HEK293 (cell line): Measurements from ENCODE around the gene PLPPR4.

Source experiments
- CTCF ChIA-PET: fragments of 350-600 bp; formaldehyde crosslinking; extraction: SDS; loops from one replicate; lab custom pipeline; 2021; ENCODE audit warnings: antibody characterized with exemption; lab: Yijun Ruan, JAX
- POLR2A ChIA-PET: fragments of 300-600 bp; formaldehyde crosslinking; extraction: SDS; loops from one replicate; lab custom pipeline; 2020; ENCODE audit warnings: antibody characterized with exemption, inconsistent platforms; lab: Yijun Ruan, JAX
- H3K27ac ChIP-seq: fragments of 200-500 bp; sonication (Bioruptor generic); 2 replicates; pipeline ENCODE4 v1.5.1; 2014; ENCODE audit warnings: low read depth, low read length, control low read depth, inconsistent platforms; ENCODE audit errors: extremely low read depth
- H3K36me3 ChIP-seq, 2 experiments: fragments of 200-500 bp in 1 of 2; sonication (Bioruptor generic) in 1 of 2; 1 replicate in 1 of 2; 2 replicates in 1 of 2; pipeline ENCODE4 v1.5.1; 2014 to 2017; ENCODE audit warnings: inconsistent platforms in 2 of 2, low read length in 2 of 2; ENCODE audit not compliant: control insufficient read depth in 2 of 2, insufficient read depth in 1 of 2
- H3K4me1 ChIP-seq: fragments of 200-500 bp; sonication (Bioruptor generic); 2 replicates; pipeline ENCODE4 v1.5.1; 2014; ENCODE audit warnings: mild to moderate bottlenecking, low read length, inconsistent platforms; ENCODE audit not compliant: control insufficient read depth, insufficient read depth
- H3K4me3 ChIP-seq: 2 replicates; pipeline ENCODE4 v1.5.1; 2011; ENCODE audit warnings: low read depth, mild to moderate bottlenecking, control low read depth, low read length, moderate library complexity
- H3K9me3 ChIP-seq: fragments of 200-500 bp; sonication (Bioruptor generic); 2 replicates; pipeline ENCODE4 v1.5.1; 2014; ENCODE audit warnings: low read depth, low read length, inconsistent platforms; ENCODE audit not compliant: control insufficient read depth, insufficient read depth
- GLI4 ChIP-seq: fragments of 450-650 bp; formaldehyde crosslinking; IDR thresholded peaks from 2 replicates; pipeline ENCODE4 v1.5.1; 2016; ENCODE audit warnings: missing biosample characterization, missing genetic modification characterization
- SP2 ChIP-seq: fragments of 450-650 bp; formaldehyde crosslinking; IDR thresholded peaks from 2 replicates; pipeline ENCODE4 v1.5.1; 2016; ENCODE audit warnings: missing biosample characterization, missing genetic modification characterization
- YY1 ChIP-seq: fragments of 450-650 bp; formaldehyde crosslinking; IDR thresholded peaks from 2 replicates; pipeline ENCODE4 v1.5.1; 2018; ENCODE audit warnings: missing biosample characterization, missing genetic modification characterization
- ZFHX2 ChIP-seq: fragments of 450-650 bp; formaldehyde crosslinking; conservative IDR thresholded peaks from 2 replicates; pipeline ENCODE4 v1.5.1; 2016; ENCODE audit warnings: missing biosample characterization, missing genetic modification characterization
- ZFP3 ChIP-seq: fragments of 450-650 bp; formaldehyde crosslinking; IDR thresholded peaks from 2 replicates; pipeline ENCODE4 v1.5.1; 2016; ENCODE audit warnings: low read depth, missing biosample characterization, missing genetic modification characterization
- ZIC2 ChIP-seq: fragments of 450-650 bp; formaldehyde crosslinking; IDR thresholded peaks from 2 replicates; pipeline ENCODE4 v1.5.1; 2016; ENCODE audit warnings: missing biosample characterization, missing genetic modification characterization
- ZNF133 ChIP-seq: fragments of 450-650 bp; formaldehyde crosslinking; IDR thresholded peaks from 2 replicates; pipeline ENCODE4 v1.5.1; 2016; ENCODE audit warnings: missing biosample characterization, missing genetic modification characterization
- ZNF280D ChIP-seq: fragments of 450-650 bp; formaldehyde crosslinking; IDR thresholded peaks from 2 replicates; pipeline ENCODE4 v1.5.1; 2016; ENCODE audit warnings: missing biosample characterization, missing genetic modification characterization
- ZNF324 ChIP-seq: fragments of 450-650 bp; formaldehyde crosslinking; IDR thresholded peaks from 2 replicates; pipeline ENCODE4 v1.5.1; 2016; ENCODE audit warnings: missing biosample characterization, missing genetic modification characterization
- ZNF341 ChIP-seq: fragments of 450-650 bp; formaldehyde crosslinking; IDR thresholded peaks from 2 replicates; pipeline ENCODE4; 2016; ENCODE audit warnings: low read depth, missing biosample characterization, missing genetic modification characterization
- ZNF350 ChIP-seq: fragments of 450-650 bp; formaldehyde crosslinking; IDR thresholded peaks from 2 replicates; pipeline ENCODE4 v1.5.0; 2017; ENCODE audit warnings: missing biosample characterization, mild to moderate bottlenecking, missing genetic modification characterization
- ZNF416 ChIP-seq: fragments of 450-650 bp; formaldehyde crosslinking; IDR thresholded peaks from 2 replicates; pipeline ENCODE4 v1.5.1; 2016; ENCODE audit warnings: missing biosample characterization, missing genetic modification characterization
- ZNF501 ChIP-seq: fragments of 450-650 bp; formaldehyde crosslinking; IDR thresholded peaks from 2 replicates; pipeline ENCODE4 v1.5.1; 2016; ENCODE audit warnings: missing biosample characterization, missing genetic modification characterization
- ZNF610 ChIP-seq: fragments of 450-650 bp; formaldehyde crosslinking; IDR thresholded peaks from 2 replicates; pipeline ENCODE4 v1.5.1; 2016; ENCODE audit warnings: missing biosample characterization, missing genetic modification characterization, borderline replicate concordance
- ZNF624 ChIP-seq: fragments of 450-650 bp; formaldehyde crosslinking; IDR thresholded peaks from 2 replicates; pipeline ENCODE4 v1.5.1; 2017; ENCODE audit warnings: missing biosample characterization, missing genetic modification characterization
- ZNF785 ChIP-seq: fragments of 450-650 bp; formaldehyde crosslinking; IDR thresholded peaks from 2 replicates; pipeline ENCODE4 v1.5.1; 2016; ENCODE audit warnings: missing biosample characterization, missing genetic modification characterization
- ZSCAN23 ChIP-seq: fragments of 450-650 bp; formaldehyde crosslinking; IDR thresholded peaks from 2 replicates; pipeline ENCODE4 v1.5.1; 2016; ENCODE audit warnings: missing biosample characterization, missing genetic modification characterization
- TF ChIP-seq, protein P1 (sequence below): fragments of 450-650 bp; formaldehyde crosslinking; conservative IDR thresholded peaks from 2 replicates; pipeline ENCODE4 v1.5.1; 2016; ENCODE audit warnings: low read depth, missing biosample characterization, missing genetic modification characterization
- TF ChIP-seq, protein P2 (sequence below): fragments of 450-650 bp; formaldehyde crosslinking; IDR thresholded peaks from 2 replicates; pipeline ENCODE4 v1.5.1; 2016; ENCODE audit warnings: missing biosample characterization, missing genetic modification characterization
- TF ChIP-seq, protein P3 (sequence below): fragments of 450-650 bp; formaldehyde crosslinking; IDR thresholded peaks from 2 replicates; pipeline ENCODE4 v1.5.0; 2017; ENCODE audit warnings: missing biosample characterization, missing genetic modification characterization, borderline replicate concordance
- TF ChIP-seq, protein P4 (sequence below): fragments of 450-650 bp; IDR thresholded peaks from 2 replicates; pipeline ENCODE4 v1.5.1; 2018; ENCODE audit warnings: missing biosample characterization, missing genetic modification characterization

The PLPPR4 gene

DNA sequence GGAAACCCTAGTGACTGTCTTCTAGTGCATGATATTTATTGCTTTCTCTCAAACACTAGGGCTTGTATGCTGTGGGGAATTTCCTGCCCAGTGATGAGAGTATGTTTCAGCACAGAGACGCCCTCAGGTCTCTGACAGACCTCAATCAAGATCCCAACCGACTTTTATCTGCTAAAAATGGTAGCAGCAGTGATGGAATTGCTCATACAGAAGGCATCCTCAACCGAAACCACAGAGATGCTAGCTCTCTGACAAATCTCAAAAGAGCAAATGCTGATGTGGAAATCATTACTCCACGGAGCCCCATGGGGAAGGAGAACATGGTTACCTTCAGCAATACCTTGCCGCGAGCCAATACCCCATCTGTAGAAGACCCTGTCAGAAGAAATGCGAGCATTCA lies 41.3 kb downstream of the PLPPR4 start (continued):
- TF ChIP-seq, protein P1, sequence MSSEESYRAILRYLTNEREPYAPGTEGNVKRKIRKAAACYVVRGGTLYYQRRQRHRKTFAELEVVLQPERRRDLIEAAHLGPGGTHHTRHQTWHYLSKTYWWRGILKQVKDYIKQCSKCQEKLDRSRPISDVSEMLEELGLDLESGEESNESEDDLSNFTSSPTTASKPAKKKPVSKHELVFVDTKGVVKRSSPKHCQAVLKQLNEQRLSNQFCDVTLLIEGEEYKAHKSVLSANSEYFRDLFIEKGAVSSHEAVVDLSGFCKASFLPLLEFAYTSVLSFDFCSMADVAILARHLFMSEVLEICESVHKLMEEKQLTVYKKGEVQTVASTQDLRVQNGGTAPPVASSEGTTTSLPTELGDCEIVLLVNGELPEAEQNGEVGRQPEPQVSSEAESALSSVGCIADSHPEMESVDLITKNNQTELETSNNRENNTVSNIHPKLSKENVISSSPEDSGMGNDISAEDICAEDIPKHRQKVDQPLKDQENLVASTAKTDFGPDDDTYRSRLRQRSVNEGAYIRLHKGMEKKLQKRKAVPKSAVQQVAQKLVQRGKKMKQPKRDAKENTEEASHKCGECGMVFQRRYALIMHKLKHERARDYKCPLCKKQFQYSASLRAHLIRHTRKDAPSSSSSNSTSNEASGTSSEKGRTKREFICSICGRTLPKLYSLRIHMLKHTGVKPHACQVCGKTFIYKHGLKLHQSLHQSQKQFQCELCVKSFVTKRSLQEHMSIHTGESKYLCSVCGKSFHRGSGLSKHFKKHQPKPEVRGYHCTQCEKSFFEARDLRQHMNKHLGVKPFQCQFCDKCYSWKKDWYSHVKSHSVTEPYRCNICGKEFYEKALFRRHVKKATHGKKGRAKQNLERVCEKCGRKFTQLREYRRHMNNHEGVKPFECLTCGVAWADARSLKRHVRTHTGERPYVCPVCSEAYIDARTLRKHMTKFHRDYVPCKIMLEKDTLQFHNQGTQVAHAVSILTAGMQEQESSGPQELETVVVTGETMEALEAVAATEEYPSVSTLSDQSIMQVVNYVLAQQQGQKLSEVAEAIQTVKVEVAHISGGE = no peak
- no peak for TF ChIP-seq ZNF624
- TF ChIP-seq ZIC2 (tag by site-specific recombination) = no peak
- TF ChIP-seq ZNF280D (tag by site-specific recombination) = no peak
- TF ChIP-seq, all 188 proteins: peak for 0

DNA sequence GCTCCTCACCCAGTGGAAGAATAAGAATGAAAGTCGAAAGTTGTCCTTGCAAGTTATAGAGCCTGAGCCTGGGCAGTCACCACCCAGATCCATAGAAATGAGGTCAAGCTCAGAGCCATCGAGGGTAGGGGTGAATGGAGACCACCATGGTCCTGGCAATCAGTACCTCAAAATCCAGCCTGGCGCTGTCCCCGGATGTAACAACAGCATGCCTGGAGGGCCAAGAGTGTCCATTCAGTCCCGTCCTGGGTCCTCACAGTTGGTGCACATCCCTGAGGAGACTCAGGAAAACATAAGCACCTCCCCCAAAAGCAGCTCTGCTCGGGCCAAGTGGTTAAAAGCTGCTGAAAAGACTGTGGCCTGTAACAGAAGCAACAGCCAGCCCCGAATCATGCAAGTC lies 41.8 kb downstream of the PLPPR4 start:
- H3K27ac ChIP-seq = no peak overlapping the region
- CTCF ChIA-PET = interaction anchor here (0.6 to 0.7 kb wide), 2 partner anchors 221 to 437 kb away, joined by 3 read pairs; no protein-coding TSS in a partner anchor
- no peak for TF ChIP-seq GLI4
- TF ChIP-seq, protein P2, sequence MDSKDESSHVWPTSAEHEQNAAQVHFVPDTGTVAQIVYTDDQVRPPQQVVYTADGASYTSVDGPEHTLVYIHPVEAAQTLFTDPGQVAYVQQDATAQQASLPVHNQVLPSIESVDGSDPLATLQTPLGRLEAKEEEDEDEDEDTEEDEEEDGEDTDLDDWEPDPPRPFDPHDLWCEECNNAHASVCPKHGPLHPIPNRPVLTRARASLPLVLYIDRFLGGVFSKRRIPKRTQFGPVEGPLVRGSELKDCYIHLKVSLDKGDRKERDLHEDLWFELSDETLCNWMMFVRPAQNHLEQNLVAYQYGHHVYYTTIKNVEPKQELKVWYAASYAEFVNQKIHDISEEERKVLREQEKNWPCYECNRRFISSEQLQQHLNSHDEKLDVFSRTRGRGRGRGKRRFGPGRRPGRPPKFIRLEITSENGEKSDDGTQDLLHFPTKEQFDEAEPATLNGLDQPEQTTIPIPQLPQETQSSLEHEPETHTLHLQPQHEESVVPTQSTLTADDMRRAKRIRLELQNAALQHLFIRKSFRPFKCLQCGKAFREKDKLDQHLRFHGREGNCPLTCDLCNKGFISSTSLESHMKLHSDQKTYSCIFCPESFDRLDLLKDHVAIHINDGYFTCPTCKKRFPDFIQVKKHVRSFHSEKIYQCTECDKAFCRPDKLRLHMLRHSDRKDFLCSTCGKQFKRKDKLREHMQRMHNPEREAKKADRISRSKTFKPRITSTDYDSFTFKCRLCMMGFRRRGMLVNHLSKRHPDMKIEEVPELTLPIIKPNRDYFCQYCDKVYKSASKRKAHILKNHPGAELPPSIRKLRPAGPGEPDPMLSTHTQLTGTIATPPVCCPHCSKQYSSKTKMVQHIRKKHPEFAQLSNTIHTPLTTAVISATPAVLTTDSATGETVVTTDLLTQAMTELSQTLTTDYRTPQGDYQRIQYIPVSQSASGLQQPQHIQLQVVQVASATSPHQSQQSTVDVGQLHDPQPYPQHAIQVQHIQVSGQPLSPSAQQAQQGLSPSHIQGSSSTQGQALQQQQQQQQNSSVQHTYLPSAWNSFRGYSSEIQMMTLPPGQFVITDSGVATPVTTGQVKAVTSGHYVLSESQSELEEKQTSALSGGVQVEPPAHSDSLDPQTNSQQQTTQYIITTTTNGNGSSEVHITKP (tag by site-specific recombination) = no peak
- no peak for TF ChIP-seq ZSCAN23 (tag by site-specific recombination)
- TF ChIP-seq ZNF341 (tag by site-specific recombination) = no peak
- TF ChIP-seq SP2 (tag by site-specific recombination) = no peak
- no peak for TF ChIP-seq YY1 (tag by site-specific recombination)
- TF ChIP-seq ZNF350 = no peak
- no peak for TF ChIP-seq ZNF501 (tag by site-specific recombination)
- TF ChIP-seq ZNF785 (tag by site-specific recombination) = no peak
- no peak for TF ChIP-seq ZNF133 (tag by site-specific recombination)
- H3K36me3 ChIP-seq = no peaks in the 10 kb centered on the region
- POLR2A ChIA-PET = no interaction called here
- H3K4me3 ChIP-seq = no peak overlapping the region
- H3K9me3 ChIP-seq = no peaks in the 10 kb centered on the region
- no peaks in the 10 kb centered on the region for H3K4me1 ChIP-seq

DNA sequence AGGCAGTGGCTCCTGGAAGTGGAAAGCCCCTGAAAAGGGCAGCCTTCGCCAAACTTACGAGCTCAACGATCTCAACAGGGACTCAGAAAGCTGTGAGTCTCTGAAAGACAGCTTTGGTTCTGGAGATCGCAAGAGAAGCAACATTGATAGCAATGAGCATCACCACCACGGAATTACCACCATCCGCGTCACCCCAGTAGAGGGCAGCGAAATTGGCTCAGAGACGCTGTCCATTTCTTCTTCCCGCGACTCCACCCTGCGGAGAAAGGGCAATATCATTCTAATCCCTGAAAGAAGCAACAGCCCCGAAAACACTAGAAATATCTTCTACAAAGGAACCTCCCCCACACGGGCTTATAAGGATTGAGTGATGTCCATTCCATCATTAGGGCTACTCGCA lies 42.4 kb downstream of the PLPPR4 start:
- H3K9me3 ChIP-seq = no peaks in the 10 kb centered on the region
- H3K36me3 ChIP-seq = no peaks in the 10 kb centered on the region
- H3K4me1 ChIP-seq = no peaks in the 10 kb centered on the region
- ChIA-PET POLR2A (no interaction called here), CTCF (no interaction called here)
- H3K4me3 ChIP-seq = no peak overlapping the region
- H3K27ac ChIP-seq = no peak overlapping the region
- TF ChIP-seq ZNF416 (tag by site-specific recombination) (no peak), ZFP3 (no peak), ZNF610 (no peak), ZFHX2 (tag by site-specific recombination) (no peak), ZNF324 (tag by site-specific recombination) (no peak)
- TF ChIP-seq, protein P3, sequence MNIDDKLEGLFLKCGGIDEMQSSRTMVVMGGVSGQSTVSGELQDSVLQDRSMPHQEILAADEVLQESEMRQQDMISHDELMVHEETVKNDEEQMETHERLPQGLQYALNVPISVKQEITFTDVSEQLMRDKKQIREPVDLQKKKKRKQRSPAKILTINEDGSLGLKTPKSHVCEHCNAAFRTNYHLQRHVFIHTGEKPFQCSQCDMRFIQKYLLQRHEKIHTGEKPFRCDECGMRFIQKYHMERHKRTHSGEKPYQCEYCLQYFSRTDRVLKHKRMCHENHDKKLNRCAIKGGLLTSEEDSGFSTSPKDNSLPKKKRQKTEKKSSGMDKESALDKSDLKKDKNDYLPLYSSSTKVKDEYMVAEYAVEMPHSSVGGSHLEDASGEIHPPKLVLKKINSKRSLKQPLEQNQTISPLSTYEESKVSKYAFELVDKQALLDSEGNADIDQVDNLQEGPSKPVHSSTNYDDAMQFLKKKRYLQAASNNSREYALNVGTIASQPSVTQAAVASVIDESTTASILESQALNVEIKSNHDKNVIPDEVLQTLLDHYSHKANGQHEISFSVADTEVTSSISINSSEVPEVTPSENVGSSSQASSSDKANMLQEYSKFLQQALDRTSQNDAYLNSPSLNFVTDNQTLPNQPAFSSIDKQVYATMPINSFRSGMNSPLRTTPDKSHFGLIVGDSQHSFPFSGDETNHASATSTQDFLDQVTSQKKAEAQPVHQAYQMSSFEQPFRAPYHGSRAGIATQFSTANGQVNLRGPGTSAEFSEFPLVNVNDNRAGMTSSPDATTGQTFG = no peak
- TF ChIP-seq, protein P4, sequence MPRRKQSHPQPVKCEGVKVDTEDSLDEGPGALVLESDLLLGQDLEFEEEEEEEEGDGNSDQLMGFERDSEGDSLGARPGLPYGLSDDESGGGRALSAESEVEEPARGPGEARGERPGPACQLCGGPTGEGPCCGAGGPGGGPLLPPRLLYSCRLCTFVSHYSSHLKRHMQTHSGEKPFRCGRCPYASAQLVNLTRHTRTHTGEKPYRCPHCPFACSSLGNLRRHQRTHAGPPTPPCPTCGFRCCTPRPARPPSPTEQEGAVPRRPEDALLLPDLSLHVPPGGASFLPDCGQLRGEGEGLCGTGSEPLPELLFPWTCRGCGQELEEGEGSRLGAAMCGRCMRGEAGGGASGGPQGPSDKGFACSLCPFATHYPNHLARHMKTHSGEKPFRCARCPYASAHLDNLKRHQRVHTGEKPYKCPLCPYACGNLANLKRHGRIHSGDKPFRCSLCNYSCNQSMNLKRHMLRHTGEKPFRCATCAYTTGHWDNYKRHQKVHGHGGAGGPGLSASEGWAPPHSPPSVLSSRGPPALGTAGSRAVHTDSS = no peak
